GM18517 (cell line): ENCODE results near the gene SOX1.

Source experiments
- ATAC-seq: cut with Tn5 transposase; IDR thresholded peaks from one replicate; pipeline ENCODE4 v1.9.1; 2021; ENCODE audit warnings: mild to moderate bottlenecking, moderate library complexity; ENCODE audit not compliant: unreplicated experiment

Gene SOX1

GRCh38 chr13:112067116-112067741 is at the start of gene SOX1:
Gene SOX1, plus strand, starts transcription at chr13:112067149. Its CDS starts 510 bp downstream, at chr13:112067659.
- no peak for ATAC-seq

GRCh38 chr13:112024577-112024976 is 42.4 kb upstream of the SOX1 start:
- no peak for ATAC-seq

- no peak for ATAC-seq
Observed at GRCh38 chr13:112027250-112027649, 39.7 kb upstream of the SOX1 start.

- no peak for ATAC-seq
Observed at GRCh38 chr13:112028481-112028880, 38.5 kb upstream of the SOX1 start.

GRCh38 chr13:112029143-112029542 is 37.8 kb upstream of the SOX1 start:
- no peak for ATAC-seq

- no peak for ATAC-seq
Observed at GRCh38 chr13:112032186-112032993, 34.6 kb upstream of the SOX1 start.

- ATAC-seq: no peak
Observed at GRCh38 chr13:112034231-112034630, 32.7 kb upstream of the SOX1 start.

- no peak for ATAC-seq
Observed at GRCh38 chr13:112034846-112035245, 32.1 kb upstream of the SOX1 start.

GRCh38 chr13:112042496-112042895 is 24.5 kb upstream of the SOX1 start:
- ATAC-seq: no peak

- no peak for ATAC-seq
Observed at GRCh38 chr13:112052213-112052612, 14.7 kb upstream of the SOX1 start.

GRCh38 chr13:112053167-112053743 is 13.7 kb upstream of the SOX1 start:
- ATAC-seq: no peak

GRCh38 chr13:112053744-112054615 is 13.0 kb upstream of the SOX1 start:
- no peak for ATAC-seq

GRCh38 chr13:112054616-112055015 is 12.3 kb upstream of the SOX1 start:
- no peak for ATAC-seq

GRCh38 chr13:112055036-112055914 is 11.7 kb upstream of the SOX1 start:
- no peak for ATAC-seq

GRCh38 chr13:112055915-112056269 is 11.1 kb upstream of the SOX1 start:
- no peak for ATAC-seq

GRCh38 chr13:112056284-112056727 is 10.6 kb upstream of the SOX1 start:
- ATAC-seq: no peak

- no peak for ATAC-seq
Observed at GRCh38 chr13:112056739-112057438, 10.1 kb upstream of the SOX1 start.

GRCh38 chr13:112057439-112057735 is 9.6 kb upstream of the SOX1 start:
- ATAC-seq: no peak

GRCh38 chr13:112057736-112058518 is 9.0 kb upstream of the SOX1 start:
- no peak for ATAC-seq
